Loucy (cell line): Measurements from ENCODE around the gene MEGF10.

Experiments used
- H2AFZ ChIP-seq: fragments of 200-600 bp; sonication (generic); 2 replicates; pipeline ENCODE4 v1.6.0; 2016; ENCODE audit warnings: antibody characterized with exemption, mild to moderate bottlenecking, low read length, moderate library complexity
- H3F3A ChIP-seq: fragments of 200-600 bp; 2 replicates; pipeline ENCODE4 v1.6.0; 2016; ENCODE audit warnings: antibody characterized with exemption, low read depth, mild to moderate bottlenecking
- H3K27me3 ChIP-seq: fragments of 200-600 bp; sonication (generic); 2 replicates; pipeline ENCODE4 v1.6.1; 2014; ENCODE audit warnings: low read length, mild to moderate bottlenecking; ENCODE audit not compliant: insufficient read depth, poor library complexity, severe bottlenecking
- H3K36me3 ChIP-seq: fragments of 200-600 bp; sonication (generic); 2 replicates; pipeline ENCODE4 v1.6.1; 2016; ENCODE audit warnings: low read length; ENCODE audit not compliant: insufficient read depth
- H3K4me1 ChIP-seq: fragments of 200-600 bp; sonication (generic); 2 replicates; pipeline ENCODE4 v1.5.1; 2014; ENCODE audit warnings: low read length, mild to moderate bottlenecking; ENCODE audit not compliant: insufficient read depth, poor library complexity, severe bottlenecking
- H3K4me2 ChIP-seq: fragments of 200-600 bp; sonication (generic); 2 replicates; pipeline ENCODE4 v1.6.0; 2014; ENCODE audit warnings: antibody characterized with exemption, low read length, low read depth, mild to moderate bottlenecking; ENCODE audit not compliant: poor library complexity, severe bottlenecking
- H3K4me3 ChIP-seq: fragments of 200-600 bp; sonication (generic); 2 replicates; pipeline ENCODE4 v1.5.1; 2014; ENCODE audit warnings: low read length, mild to moderate bottlenecking, mixed read lengths; ENCODE audit not compliant: poor library complexity, severe bottlenecking
- H3K79me2 ChIP-seq: fragments of 200-600 bp; sonication (generic); 2 replicates; pipeline ENCODE4 v1.6.1; 2014; ENCODE audit warnings: low read length; ENCODE audit not compliant: insufficient read depth
- H3K9ac ChIP-seq: fragments of 200-600 bp; sonication (generic); 2 replicates; pipeline ENCODE4 v1.6.0; 2014; ENCODE audit warnings: mild to moderate bottlenecking, low read depth, low read length, moderate library complexity; ENCODE audit not compliant: poor library complexity, severe bottlenecking
- H3K9me2 ChIP-seq: fragments of 200-600 bp; sonication (generic); replicated peaks from 2 replicates; pipeline ENCODE4 v1.6.1; 2016; ENCODE audit warnings: low read depth, low read length, mixed read lengths
- H3K9me3 ChIP-seq: fragments of 200-600 bp; sonication (generic); 2 replicates; pipeline ENCODE4 v1.6.1; 2014; ENCODE audit warnings: mild to moderate bottlenecking, antibody characterized with exemption, low read length, low read depth; ENCODE audit not compliant: insufficient read depth
- H4K20me1 ChIP-seq: fragments of 200-600 bp; sonication (generic); 2 replicates; pipeline ENCODE4 v1.6.0; 2014; ENCODE audit warnings: antibody characterized with exemption, low read length, mild to moderate bottlenecking; ENCODE audit not compliant: insufficient read depth, poor library complexity, severe bottlenecking
- EZH2phosphoT487 ChIP-seq: fragments of 200-600 bp; IDR thresholded peaks from 2 replicates; pipeline ENCODE4 v1.6.1; 2018; ENCODE audit warnings: antibody characterized with exemption, mild to moderate bottlenecking, moderate library complexity, borderline replicate concordance
- TF ChIP-seq, protein P1 (sequence below): fragments of 200-600 bp; sonication (generic); conservative IDR thresholded peaks from 2 replicates; pipeline ENCODE4 v1.5.1; 2014; ENCODE audit warnings: mild to moderate bottlenecking, antibody characterized with exemption, low read length

Gene MEGF10

DNA sequence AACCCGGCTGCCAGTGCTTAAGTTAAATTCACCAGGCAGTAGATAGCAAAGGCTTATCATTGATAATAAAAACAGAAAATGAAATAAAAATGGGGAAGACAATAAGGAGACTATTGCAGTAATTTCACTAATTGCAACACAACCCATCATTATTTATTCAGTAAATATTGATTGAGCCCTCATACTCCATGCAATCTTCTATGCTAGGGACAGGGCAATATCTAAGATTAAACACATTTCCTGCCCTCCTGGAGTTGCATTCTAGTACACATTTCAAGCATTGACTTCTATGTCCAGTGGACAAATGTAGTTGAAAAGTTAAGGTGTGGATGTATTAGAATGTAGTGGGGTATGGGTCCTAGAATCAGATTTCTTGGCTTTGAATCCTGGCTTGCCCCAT is 12.8 kb downstream of the MEGF10 start:
- Histone ChIP-seq H3K79me2 (no peaks in the 10 kb centered on the region), H3F3A (no peaks in the 10 kb centered on the region), H3K4me3 (no peak overlapping the region), H3K36me3 (no peaks in the 10 kb centered on the region), H3K27me3 (no peaks in the 10 kb centered on the region), H3K9ac (no peak overlapping the region), H3K9me2 (no peaks in the 10 kb centered on the region), H4K20me1 (no peaks in the 10 kb centered on the region), H2AFZ (no peak overlapping the region), H3K9me3 (no peaks in the 10 kb centered on the region), H3K4me1 (no peaks in the 10 kb centered on the region), H3K4me2 (no peak overlapping the region)
- TF ChIP-seq EZH2phosphoT487, result no peak
- TF ChIP-seq, protein P1, sequence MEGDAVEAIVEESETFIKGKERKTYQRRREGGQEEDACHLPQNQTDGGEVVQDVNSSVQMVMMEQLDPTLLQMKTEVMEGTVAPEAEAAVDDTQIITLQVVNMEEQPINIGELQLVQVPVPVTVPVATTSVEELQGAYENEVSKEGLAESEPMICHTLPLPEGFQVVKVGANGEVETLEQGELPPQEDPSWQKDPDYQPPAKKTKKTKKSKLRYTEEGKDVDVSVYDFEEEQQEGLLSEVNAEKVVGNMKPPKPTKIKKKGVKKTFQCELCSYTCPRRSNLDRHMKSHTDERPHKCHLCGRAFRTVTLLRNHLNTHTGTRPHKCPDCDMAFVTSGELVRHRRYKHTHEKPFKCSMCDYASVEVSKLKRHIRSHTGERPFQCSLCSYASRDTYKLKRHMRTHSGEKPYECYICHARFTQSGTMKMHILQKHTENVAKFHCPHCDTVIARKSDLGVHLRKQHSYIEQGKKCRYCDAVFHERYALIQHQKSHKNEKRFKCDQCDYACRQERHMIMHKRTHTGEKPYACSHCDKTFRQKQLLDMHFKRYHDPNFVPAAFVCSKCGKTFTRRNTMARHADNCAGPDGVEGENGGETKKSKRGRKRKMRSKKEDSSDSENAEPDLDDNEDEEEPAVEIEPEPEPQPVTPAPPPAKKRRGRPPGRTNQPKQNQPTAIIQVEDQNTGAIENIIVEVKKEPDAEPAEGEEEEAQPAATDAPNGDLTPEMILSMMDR, result no peak

DNA sequence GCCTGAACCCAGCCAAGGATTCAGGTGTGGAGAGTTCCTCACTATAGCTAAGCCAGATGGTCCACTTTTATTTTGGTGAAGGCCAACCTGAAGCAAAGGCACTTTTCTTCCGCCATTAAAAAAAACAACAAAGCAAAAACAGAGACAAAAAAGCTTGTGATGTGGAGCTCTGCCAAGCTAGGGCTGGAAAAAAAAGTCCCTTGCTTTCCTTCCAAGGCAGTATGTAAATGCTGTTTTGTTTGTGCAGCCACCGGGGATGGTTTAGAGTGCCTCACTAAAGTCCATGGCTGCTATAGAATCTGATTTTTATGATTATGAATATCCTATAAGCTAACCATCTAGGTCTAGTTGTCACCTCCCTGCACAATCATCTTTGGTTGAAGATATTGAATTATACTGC is 14.9 kb downstream of the MEGF10 start:
- no peaks in the 10 kb centered on the region for H3K27me3 ChIP-seq
- H3K4me2 ChIP-seq, result no peak overlapping the region
- H3K4me3 ChIP-seq, result no peak overlapping the region
- H3K79me2 ChIP-seq, result no peaks in the 10 kb centered on the region
- no peaks in the 10 kb centered on the region for H3F3A ChIP-seq
- no peaks in the 10 kb centered on the region for H4K20me1 ChIP-seq
- no peaks in the 10 kb centered on the region for H3K9me2 ChIP-seq
- no peaks in the 10 kb centered on the region for H3K4me1 ChIP-seq
- no peak overlapping the region for H3K9ac ChIP-seq
- no peaks in the 10 kb centered on the region for H3K36me3 ChIP-seq
- no peaks in the 10 kb centered on the region for H3K9me3 ChIP-seq
- H2AFZ ChIP-seq, result no peak overlapping the region
- no peak for TF ChIP-seq EZH2phosphoT487
- TF ChIP-seq, protein P1, result no peak

DNA sequence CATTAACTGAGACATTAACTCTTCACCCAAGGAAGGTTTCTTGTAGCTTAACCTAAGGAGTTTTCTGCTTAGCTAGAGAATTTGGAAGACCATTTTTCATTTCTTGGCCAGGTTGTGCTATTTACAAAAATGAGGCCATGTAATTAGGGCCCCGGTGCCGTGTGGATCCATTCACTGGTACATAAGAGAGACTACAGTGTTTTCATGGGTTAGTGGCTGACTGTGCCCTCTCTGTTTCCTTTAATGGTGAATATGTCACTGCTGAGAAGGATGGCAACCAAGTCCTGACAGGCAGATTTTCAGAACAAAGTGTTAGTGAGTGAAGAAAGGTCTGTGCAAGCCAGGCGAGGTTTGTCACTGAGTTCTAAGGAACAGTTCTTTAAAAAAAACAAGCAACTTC is 15.4 kb downstream of the MEGF10 start:
- no peak overlapping the region for H3K9ac ChIP-seq
- TF ChIP-seq, protein P1, result no peak
- TF ChIP-seq EZH2phosphoT487, result no peak
- H3F3A ChIP-seq, result no peaks in the 10 kb centered on the region
- H3K79me2 ChIP-seq, result no peaks in the 10 kb centered on the region
- no peaks in the 10 kb centered on the region for H3K9me2 ChIP-seq
- H2AFZ ChIP-seq, result no peak overlapping the region
- H3K27me3 ChIP-seq, result no peaks in the 10 kb centered on the region
- H3K4me2 ChIP-seq, result no peak overlapping the region
- no peaks in the 10 kb centered on the region for H3K36me3 ChIP-seq
- no peaks in the 10 kb centered on the region for H3K9me3 ChIP-seq
- no peaks in the 10 kb centered on the region for H4K20me1 ChIP-seq
- no peaks in the 10 kb centered on the region for H3K4me1 ChIP-seq
- H3K4me3 ChIP-seq, result no peak overlapping the region
